CD4-positive, alpha-beta T cell (primary cell): ENCODE data around the gene RARS2. TPM values are rescaled to one million over a fixed set of nuclear protein-coding genes. Genes with fewer than 3 reads are reported as not detected.

Experiments used
- ATAC-seq: fragments of 200-7000 bp; cut with Tn5 transposase; one replicate; pipeline ENCODE4 v1.10.0; 2022; ENCODE audit warnings: mild to moderate bottlenecking; ENCODE audit not compliant: poor library complexity
- CTCF ChIA-PET: fragments of 350-600 bp; sonication (Branson Sonifier 250); formaldehyde crosslinking; loops from one replicate; lab custom pipeline; 2021; ENCODE audit warnings: antibody characterized with exemption, inconsistent platforms; lab: Charles Lee
- POLR2A ChIA-PET: fragments of 350-600 bp; sonication (Branson Sonifier 250); formaldehyde crosslinking; loops from one replicate; lab custom pipeline; 2021; ENCODE audit warnings: antibody characterized with exemption, inconsistent platforms; lab: Charles Lee
- DNase-seq, 14 experiments: peaks; one replicate each; pipeline ENCODE4 v3.0.0-alpha.2; 2013 to 2020; ENCODE audit warnings: mixed read lengths in 2 of 14
- H3K27ac ChIP-seq, 2 donors: one replicate each; pipeline versions ENCODE4 v1.5.1 to v1.7.0; 2013; ENCODE audit warnings: low read length in 2 of 2, low read depth in 1 of 2, mild to moderate bottlenecking in 1 of 2
- H3K27me3 ChIP-seq, 2 experiments: 1 replicate in 1 of 2; 2 replicates in 1 of 2; pipeline versions ENCODE4 v1.6.1 to v1.7.0; 2013; ENCODE audit warnings: low read length in 2 of 2, control low read depth in 1 of 2, mild to moderate bottlenecking in 1 of 2, moderate library complexity in 1 of 2; ENCODE audit not compliant: insufficient read depth in 2 of 2, control insufficient read depth in 1 of 2
- H3K36me3 ChIP-seq: one replicate; pipeline ENCODE4 v1.6.1; 2013; ENCODE audit warnings: low read length, control low read depth; ENCODE audit not compliant: insufficient read depth
- H3K4me1 ChIP-seq: one replicate; pipeline ENCODE4 v1.6.1; 2013; ENCODE audit warnings: low read length, control low read depth; ENCODE audit not compliant: insufficient read depth
- H3K4me3 ChIP-seq: one replicate; pipeline ENCODE4 v1.5.1; 2013; ENCODE audit warnings: mild to moderate bottlenecking, low read length, moderate library complexity
- H3K9me3 ChIP-seq, 2 experiments: 1 replicate in 1 of 2; 2 replicates in 1 of 2; pipeline versions ENCODE4 v1.6.1 to v1.7.0; 2013; ENCODE audit warnings: low read length in 2 of 2, mild to moderate bottlenecking in 2 of 2, control low read depth in 1 of 2, moderate library complexity in 1 of 2; ENCODE audit not compliant: control insufficient read depth in 1 of 2, insufficient read depth in 1 of 2
- H3K27ac Mint-ChIP-seq: one replicate; pipeline ENCODE4 v1.8.0; 2020; ENCODE audit warnings: mixed read lengths
- H3K27me3 Mint-ChIP-seq: one replicate; pipeline ENCODE4 v1.8.0; 2021; ENCODE audit warnings: mixed read lengths
- H3K36me3 Mint-ChIP-seq: one replicate; pipeline ENCODE4 v1.8.0; 2021; ENCODE audit warnings: low read depth, mixed read lengths
- H3K4me1 Mint-ChIP-seq: one replicate; pipeline ENCODE4 v1.8.0; 2021; ENCODE audit warnings: low read depth, mixed read lengths
- H3K4me3 Mint-ChIP-seq: one replicate; pipeline ENCODE4 v1.8.0; 2020; ENCODE audit warnings: mild to moderate bottlenecking, mixed read lengths
- H3K9me3 Mint-ChIP-seq: one replicate; pipeline ENCODE4 v1.8.0; 2020; ENCODE audit warnings: mixed read lengths
- intact Hi-C, 2 experiments: fragments of 100-400 bp; cut with DNase I in 1 of 2; cut with micrococcal nuclease in 1 of 2; formaldehyde crosslinking; loops; one replicate each; pipeline versions ENCODE4 v1.15.1 to v1.9.0; 2023 to 2025; cut with DNase I, micrococcal nuclease
- total RNA-seq, 174 experiments: library from RNA in 2 of 174; stranded (reverse) in 2 of 174; gene quantifications; one replicate each; pipeline ENCODE4 v1.2.3 and lab custom pipeline; 2021 to 2026
- TF ChIP-seq, protein P1 (sequence below): fragments of 200-600 bp; IDR thresholded peaks from one replicate; pipeline ENCODE4 v1.8.0; 2022; ENCODE audit warnings: antibody characterized with exemption, mild to moderate bottlenecking

The RARS2 gene
- total RNA-seq, 2 experiments from 2014 or later = 21.9 to 22.4 TPM

DNA sequence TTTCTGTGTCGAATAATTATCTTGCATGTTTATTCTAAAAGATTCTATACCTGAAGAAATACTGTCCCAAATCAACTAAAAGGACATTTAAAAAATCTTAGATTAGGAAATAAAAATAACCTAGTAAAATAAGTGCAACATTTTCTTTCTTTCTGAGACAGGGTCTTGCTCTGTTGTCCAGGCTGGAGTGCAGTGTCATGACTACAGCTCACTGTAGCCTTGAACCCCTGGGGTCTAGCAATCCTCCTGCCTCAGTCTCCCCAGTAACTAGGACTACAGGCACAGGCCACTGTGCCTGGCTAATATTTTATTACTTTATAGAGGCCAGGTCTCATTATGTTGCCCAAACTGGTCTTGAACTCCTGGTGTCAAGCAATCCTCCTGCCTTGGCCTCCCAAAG is 48.7 kb downstream of the RARS2 start:
- Histone ChIP-seq H3K27me3 (no peaks in the 10 kb centered on the region), H3K4me1 (no peaks in the 10 kb centered on the region), H3K4me3 (no peak overlapping the region), H3K9me3 (peaks cover 0 to 8% of the 10 kb centered on the region in 2 experiments), H3K36me3 (peaks cover 62% of the 10 kb centered on the region), H3K27ac (no peak overlapping the region)
- CTCF ChIA-PET = no interaction called here
- no peak overlapping the region for H3K27ac Mint-ChIP-seq
- H3K4me1 Mint-ChIP-seq = peaks cover 8% of the 10 kb centered on the region
- intact Hi-C loops = no loop called here
- H3K27me3 Mint-ChIP-seq = no peaks in the 10 kb centered on the region
- H3K36me3 Mint-ChIP-seq = peaks cover 85% of the 10 kb centered on the region
- TF ChIP-seq, protein P1, sequence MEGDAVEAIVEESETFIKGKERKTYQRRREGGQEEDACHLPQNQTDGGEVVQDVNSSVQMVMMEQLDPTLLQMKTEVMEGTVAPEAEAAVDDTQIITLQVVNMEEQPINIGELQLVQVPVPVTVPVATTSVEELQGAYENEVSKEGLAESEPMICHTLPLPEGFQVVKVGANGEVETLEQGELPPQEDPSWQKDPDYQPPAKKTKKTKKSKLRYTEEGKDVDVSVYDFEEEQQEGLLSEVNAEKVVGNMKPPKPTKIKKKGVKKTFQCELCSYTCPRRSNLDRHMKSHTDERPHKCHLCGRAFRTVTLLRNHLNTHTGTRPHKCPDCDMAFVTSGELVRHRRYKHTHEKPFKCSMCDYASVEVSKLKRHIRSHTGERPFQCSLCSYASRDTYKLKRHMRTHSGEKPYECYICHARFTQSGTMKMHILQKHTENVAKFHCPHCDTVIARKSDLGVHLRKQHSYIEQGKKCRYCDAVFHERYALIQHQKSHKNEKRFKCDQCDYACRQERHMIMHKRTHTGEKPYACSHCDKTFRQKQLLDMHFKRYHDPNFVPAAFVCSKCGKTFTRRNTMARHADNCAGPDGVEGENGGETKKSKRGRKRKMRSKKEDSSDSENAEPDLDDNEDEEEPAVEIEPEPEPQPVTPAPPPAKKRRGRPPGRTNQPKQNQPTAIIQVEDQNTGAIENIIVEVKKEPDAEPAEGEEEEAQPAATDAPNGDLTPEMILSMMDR = no peak
- POLR2A ChIA-PET = no interaction called here
- ATAC-seq (no peak), DNase-seq (no peak)
- H3K4me3 Mint-ChIP-seq = no peak overlapping the region
- H3K9me3 Mint-ChIP-seq = peaks cover 3% of the 10 kb centered on the region

DNA sequence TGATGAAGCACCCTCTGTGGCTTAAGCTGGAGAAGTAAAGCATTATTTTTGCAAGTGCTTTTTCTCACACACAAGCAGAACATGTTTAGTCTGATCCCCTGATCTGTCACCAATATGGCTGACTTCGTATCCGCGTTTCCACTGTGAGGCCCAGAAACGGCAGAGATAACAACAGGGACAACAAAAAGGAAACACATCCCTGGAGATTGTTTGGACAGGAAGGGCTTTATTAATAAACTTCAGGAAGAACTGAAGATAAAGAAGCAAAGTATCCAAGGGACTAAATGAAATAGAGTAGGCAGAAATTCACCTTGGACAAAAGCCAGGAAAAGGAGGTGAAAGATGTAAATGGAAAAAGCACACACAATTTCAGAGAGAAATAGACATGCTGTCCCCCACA is 49.2 kb downstream of the RARS2 start:
- CTCF ChIA-PET = no interaction called here
- intact Hi-C loops = no loop called here
- H3K4me1 ChIP-seq = no peaks in the 10 kb centered on the region
- no peak for DNase-seq
- Mint-ChIP-seq H3K27ac (no peak overlapping the region), H3K4me1 (peaks cover 8% of the 10 kb centered on the region), H3K36me3 (peaks cover 80% of the 10 kb centered on the region), H3K9me3 (peaks cover 3% of the 10 kb centered on the region), H3K4me3 (no peak overlapping the region), H3K27me3 (no peaks in the 10 kb centered on the region)
- POLR2A ChIA-PET = interaction anchor here (0.6 kb wide), 2 partner anchors 264 to 725 kb away, joined by 3 read pairs; no protein-coding TSS in a partner anchor
- H3K36me3 ChIP-seq = peaks cover 58% of the 10 kb centered on the region
- no peak overlapping the region for H3K4me3 ChIP-seq
- peaks cover 0 to 8% of the 10 kb centered on the region in 2 experiments for H3K9me3 ChIP-seq
- H3K27ac ChIP-seq = no peak overlapping the region
- no peak for ATAC-seq
- H3K27me3 ChIP-seq = no peaks in the 10 kb centered on the region
- TF ChIP-seq, protein P1 = no peak

DNA sequence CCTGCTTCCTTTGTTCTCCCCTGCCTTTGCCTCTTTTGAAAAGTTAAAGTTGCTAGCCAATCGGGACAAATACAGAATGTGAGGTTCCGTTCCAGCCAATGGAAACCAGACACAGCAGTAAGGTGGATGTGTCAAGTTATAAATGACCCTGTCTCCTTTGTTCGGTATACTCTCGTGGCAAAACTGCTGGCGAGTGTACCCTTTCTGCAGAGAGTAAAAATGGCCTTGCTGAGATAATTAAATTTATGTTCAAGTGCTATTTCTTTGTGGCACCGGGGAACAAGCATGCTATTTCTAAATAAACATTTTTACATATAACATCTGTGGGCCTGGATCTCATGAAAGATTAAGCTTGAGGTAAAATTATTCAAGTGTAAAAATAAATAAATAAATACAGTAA is 50.2 kb downstream of the RARS2 start:
- CTCF ChIA-PET = no interaction called here
- intact Hi-C loops = no loop called here

More for the DNA sequence above, 50.2 kb downstream of the RARS2 start:
- Mint-ChIP-seq H3K27me3 (no peaks in the 10 kb centered on the region), H3K4me1 (peaks cover 8% of the 10 kb centered on the region), H3K9me3 (peaks cover 3% of the 10 kb centered on the region), H3K4me3 (no peak overlapping the region), H3K36me3 (peaks cover 73% of the 10 kb centered on the region), H3K27ac (no peak overlapping the region)
- Histone ChIP-seq H3K9me3 (peaks cover 0 to 8% of the 10 kb centered on the region in 2 experiments), H3K27me3 (no peaks in the 10 kb centered on the region), H3K27ac (no peak overlapping the region), H3K4me3 (no peak overlapping the region), H3K4me1 (no peaks in the 10 kb centered on the region), H3K36me3 (peaks cover 48% of the 10 kb centered on the region)
- TF ChIP-seq, protein P1 = no peak
- POLR2A ChIA-PET = no interaction called here
- DNase-seq = no peak
- no peak for ATAC-seq
